Lung (tissue), 12 donors: ENCODE data around the gene TNFSF13B. TPM values are rescaled to one million over a fixed set of nuclear protein-coding genes. Genes with fewer than 3 reads are reported as not detected.
"Not testable (repeated sequence)": the region's sequence is repeated elsewhere in the genome, so short reads cannot be mapped to it uniquely, and the experiment has no call there.

ENCODE experiments used
- ATAC-seq: fragments of 200-7000 bp; cut with Tn5 transposase; one replicate; pipeline ENCODE4 v1.9.1; 2020; ENCODE audit warnings: moderate number of reproducible peaks; ENCODE audit not compliant: insufficient read depth, low FRiP score
- DNase-seq, 3 donors: peaks; one replicate each; pipeline ENCODE4 v3.0.0-alpha.2; 2013 to 2017
- H3K27ac ChIP-seq, 2 donors: one replicate each; pipeline ENCODE4 v1.5.1; 2013; ENCODE audit warnings: mild to moderate bottlenecking in 2 of 2, moderate library complexity in 2 of 2, control low read depth in 1 of 2, inconsistent platforms in 1 of 2, low read depth in 1 of 2, low read length in 1 of 2
- H3K27me3 ChIP-seq, 3 donors: one replicate each; pipeline ENCODE4 v1.5.1; 2013; ENCODE audit warnings: low read length in 2 of 3; ENCODE audit not compliant: control insufficient read depth in 3 of 3, insufficient read depth in 3 of 3
- H3K36me3 ChIP-seq, 4 donors: one replicate each; pipeline ENCODE4 v1.5.1; 2013; ENCODE audit warnings: low read length in 4 of 4, mild to moderate bottlenecking in 1 of 4, moderate library complexity in 1 of 4; ENCODE audit not compliant: control insufficient read depth in 4 of 4, insufficient read depth in 4 of 4
- H3K4me1 ChIP-seq, 5 donors: one replicate each; pipeline ENCODE4 v1.5.1; 2013; ENCODE audit warnings: low read length in 5 of 5, mild to moderate bottlenecking in 2 of 5, moderate library complexity in 1 of 5; ENCODE audit not compliant: control insufficient read depth in 5 of 5, insufficient read depth in 5 of 5
- H3K4me3 ChIP-seq: one replicate; pipeline ENCODE4 v1.5.1; 2013; ENCODE audit warnings: mild to moderate bottlenecking, control low read depth, moderate library complexity
- H3K9ac ChIP-seq, 2 donors: one replicate each; pipeline ENCODE4 v1.5.1; 2013; ENCODE audit warnings: low read length in 2 of 2, control low read depth in 1 of 2; ENCODE audit not compliant: insufficient read depth in 1 of 2
- H3K9me3 ChIP-seq, 4 donors: one replicate each; pipeline ENCODE4 v1.5.1; 2013; ENCODE audit warnings: low read length in 3 of 4, mild to moderate bottlenecking in 1 of 4, moderate library complexity in 1 of 4; ENCODE audit not compliant: control insufficient read depth in 4 of 4, insufficient read depth in 3 of 4
- CTCF ChIP-seq: IDR thresholded peaks from 2 replicates; pipeline ENCODE4 v1.5.1; 2012; ENCODE audit warnings: mild to moderate bottlenecking; ENCODE audit errors: control extremely low read depth, extremely low read depth
- WGBS, 2 donors: extraction: QIAGEN DNeasy Blood & Tissue Kit; methylation state at CpG; one replicate each; pipeline ENCODE4 v1.1.7; 2013; 5-methylcytosine and 5-hydroxymethylcytosine counted together
- polyA plus RNA-seq, 2 donors: library from polyadenylated mRNA; stranded (reverse); fragments of 200-250 nt; gene quantifications; one replicate each; pipeline ENCODE4 v1.2.1, GENCODE V29; 2013
- total RNA-seq, 2 donors: library from RNA; depleted of rRNA in 1 of 2; stranded (reverse); fragments of >200 nt in 1 of 2; gene quantifications; one replicate each; pipeline ENCODE4 v1.2.1, GENCODE V29; 2014 to 2021
- donor health status: control.
- donor health status: control.
- donor health status: Bipolar disorder and iron deficiency.
- donor health status: healthy.
- donor health status: DM: yes; HTN: yes; CAD: no.

TNFSF13B gene
- total and polyA plus RNA-seq, 4 donors: 6.0 to 32.9 (median 24.9) TPM

- ATAC-seq: no peak
- Histone ChIP-seq H3K36me3 (no peaks in the 10 kb centered on the region), H3K4me1 (peaks cover 0 to 3% (median 0%) of the 10 kb centered on the region in 5 donors), H3K27ac (no peak overlapping the region), H3K9me3 (no peaks in the 10 kb centered on the region), H3K9ac (no peak overlapping the region), H3K4me3 (no peak overlapping the region), H3K27me3 (no peaks in the 10 kb centered on the region)
- TF ChIP-seq CTCF: no peak
- no peak for DNase-seq
Measured at GRCh38 chr13:108306860-108307259, 37.3 kb downstream of the TNFSF13B start.

GRCh38 chr13:108311596-108311995, 42.1 kb downstream of the TNFSF13B start:
- not testable (repeated sequence) for H3K9ac ChIP-seq, H3K9me3 ChIP-seq, DNase-seq, H3K27ac ChIP-seq, H3K27me3 ChIP-seq, ATAC-seq, H3K4me1 ChIP-seq, H3K4me3 ChIP-seq, H3K36me3 ChIP-seq
- 87 to 94% methylated on average over 4 of the region's 4 CpGs for WGBS, 2 donors

DNA sequence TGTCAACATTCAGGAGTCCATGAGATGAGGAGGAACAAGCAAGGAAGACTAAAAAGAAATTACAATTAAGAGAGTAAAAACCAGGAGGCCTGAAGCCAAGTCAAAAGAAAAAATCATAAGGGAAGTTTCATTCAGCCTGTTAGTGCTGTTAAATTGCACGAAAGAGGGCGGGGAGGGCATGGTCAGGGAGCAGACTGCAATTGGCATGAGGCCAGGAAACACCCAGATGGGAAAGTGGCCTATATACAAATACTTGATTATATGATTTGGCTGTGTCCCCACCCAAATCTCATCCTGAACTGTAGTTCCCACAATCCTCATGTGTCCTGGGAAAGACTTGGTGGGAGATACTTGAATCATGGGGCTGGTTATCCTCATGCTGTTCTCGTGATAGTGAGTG, 43.9 kb downstream of the TNFSF13B start:
- no peak overlapping the region for H3K27ac ChIP-seq
- no peaks in the 10 kb centered on the region for H3K27me3 ChIP-seq
- H3K9ac ChIP-seq: no peak overlapping the region
- no peaks in the 10 kb centered on the region for H3K9me3 ChIP-seq
- DNase-seq: peak in 1 of 3 donors; percentile 29
- 61 to 69% methylated on average over 3 of the region's 3 CpGs for WGBS, 2 donors
- H3K4me1 ChIP-seq: peaks cover 0 to 2% (median 0%) of the 10 kb centered on the region in 5 donors
- ATAC-seq: no peak
- H3K4me3 ChIP-seq: no peak overlapping the region
- TF ChIP-seq CTCF: no peak
- no peaks in the 10 kb centered on the region for H3K36me3 ChIP-seq

- no peaks in the 10 kb centered on the region for H3K27me3 ChIP-seq
- no peak overlapping the region for H3K9ac ChIP-seq
- ATAC-seq (no peak), DNase-seq (no peak)
- 82 to 93% methylated on average over 5 of the region's 5 CpGs for WGBS, 2 donors
- H3K27ac ChIP-seq: no peak overlapping the region
- no peaks in the 10 kb centered on the region for H3K9me3 ChIP-seq
- H3K36me3 ChIP-seq: no peaks in the 10 kb centered on the region
- TF ChIP-seq CTCF: no peak
- no peak overlapping the region for H3K4me3 ChIP-seq
- H3K4me1 ChIP-seq: peaks cover 0 to 2% (median 0%) of the 10 kb centered on the region in 5 donors
Measured at GRCh38 chr13:108315273-108315672, 45.8 kb downstream of the TNFSF13B start.
